HCT116 (cell line): ENCODE measurements around the gene TMEM150A. TPM values are rescaled to one million over a fixed set of nuclear protein-coding genes. Genes with fewer than 3 reads are reported as not detected.

Experiments used
- ATAC-seq: fragments of 200-7000 bp; cut with Tn5 transposase; 2 replicates; pipeline ENCODE4 v1.9.1; 2020; ENCODE audit warnings: mild to moderate bottlenecking, moderate library complexity
- BruUV-seq: library from RNA; stranded (reverse); fragments of 400-500 nt; replicated peaks from 2 replicates; lab custom pipeline; 2021; lab: Mats Ljungman, UMichigan
- CTCF ChIA-PET: fragments of 300-600 bp; sonication (Branson Sonifier 250); formaldehyde crosslinking; loops from one replicate; lab custom pipeline; 2021; ENCODE audit warnings: antibody characterized with exemption; lab: Charles Lee
- POLR2A ChIA-PET: fragments of 300-600, 350-600 bp; sonication (Branson Sonifier 250); formaldehyde crosslinking; loops from one replicate; lab custom pipeline; 2021; ENCODE audit warnings: antibody characterized with exemption; lab: Charles Lee
- RAD21 ChIA-PET, 2 experiments: fragments of 300-600 bp; sonication (Branson Sonifier 250); formaldehyde crosslinking; loops; one replicate each; lab custom pipeline; 2023; ENCODE audit warnings: low total read pairs in 2 of 2; ENCODE audit not compliant: uncharacterized antibody in 2 of 2, unreplicated experiment in 2 of 2, low non-redundant PET in 1 of 2; lab: Charles Lee
- DNase-seq: peaks from one replicate; pipeline ENCODE4 v3.0.0-alpha.2; 2010; ENCODE audit warnings: low read depth, low spot score
- H2AFZ ChIP-seq: fragments of 200-600 bp; shearing (Covaris generic), sonication (generic); 2 replicates; pipeline ENCODE4 v1.6.1; 2017; ENCODE audit warnings: low read depth, mixed run types, mixed read lengths, antibody characterized with exemption, low read length; ENCODE audit not compliant: poor library complexity, severe bottlenecking
- H3K27ac ChIP-seq: 2 replicates; pipeline ENCODE4 v1.5.1; 2012; ENCODE audit warnings: low read depth, low read length
- H3K27me3 ChIP-seq: fragments of 200-600 bp; sonication (generic); 2 replicates; pipeline ENCODE4 v1.6.1; 2016; ENCODE audit warnings: mixed run types, low read length, mixed read lengths; ENCODE audit not compliant: insufficient read depth
- H3K36me3 ChIP-seq, 2 experiments: fragments of 200-500 bp in 1 of 2; fragments of 200-600 bp in 1 of 2; sonication (Bioruptor generic) in 1 of 2; sonication (generic) in 1 of 2; 2 replicates each; pipeline versions ENCODE4 v1.5.1 to v1.6.1; 2014 to 2016; ENCODE audit warnings: low read length in 2 of 2, inconsistent platforms in 1 of 2, mixed read lengths in 1 of 2, mixed run types in 1 of 2; ENCODE audit not compliant: insufficient read depth in 2 of 2, control insufficient read depth in 1 of 2
- H3K4me1 ChIP-seq, 2 experiments: fragments of 200-600 bp in 1 of 2; sonication (generic) in 1 of 2; 2 replicates each; pipeline versions ENCODE4 v1.5.1 to v1.6.1; 2012 to 2017; ENCODE audit warnings: low read length in 2 of 2, inconsistent platforms in 1 of 2, mild to moderate bottlenecking in 1 of 2, mixed read lengths in 1 of 2, mixed run types in 1 of 2, moderate library complexity in 1 of 2; ENCODE audit not compliant: insufficient read depth in 2 of 2, control insufficient read depth in 1 of 2
- H3K4me2 ChIP-seq: fragments of 200-600 bp; sonication (generic); 2 replicates; pipeline ENCODE4 v1.6.1; 2017; ENCODE audit warnings: mixed run types, low read length, mixed read lengths
- H3K4me3 ChIP-seq, 2 experiments: fragments of 200-600 bp in 1 of 2; sonication (generic) in 1 of 2; replicated peaks in 1 of 2; 2 replicates each; pipeline ENCODE4 v1.5.1; 2011 to 2016; ENCODE audit warnings: low read length in 2 of 2, control low read depth in 1 of 2, low read depth in 1 of 2, mild to moderate bottlenecking in 1 of 2, mixed read lengths in 1 of 2, mixed run types in 1 of 2
- H3K79me2 ChIP-seq: fragments of 200-600 bp; sonication (generic); 2 replicates; pipeline ENCODE4 v1.6.1; 2017; ENCODE audit warnings: mild to moderate bottlenecking, mixed run types, low read length, moderate library complexity, mixed read lengths; ENCODE audit not compliant: insufficient read depth
- H3K9ac ChIP-seq: fragments of 200-600 bp; sonication (generic); 2 replicates; pipeline ENCODE4 v1.6.1; 2016; ENCODE audit warnings: low read length, mixed read lengths
- H3K9me2 ChIP-seq: fragments of 200-600 bp; sonication (generic), shearing (Covaris generic); 2 replicates; pipeline ENCODE4 v1.6.1; 2017; ENCODE audit warnings: mixed run types, mild to moderate bottlenecking, moderate library complexity; ENCODE audit not compliant: insufficient read depth
- H3K9me3 ChIP-seq, 2 experiments: fragments of 200-500 bp in 1 of 2; fragments of 200-600 bp in 1 of 2; sonication (Bioruptor generic) in 1 of 2; sonication (generic) in 1 of 2; 2 replicates each; pipeline ENCODE4 v1.6.1; 2014 to 2017; ENCODE audit warnings: low read length in 2 of 2, mixed read lengths in 2 of 2, inconsistent platforms in 1 of 2, low read depth in 1 of 2, mild to moderate bottlenecking in 1 of 2, mixed run types in 1 of 2, moderate library complexity in 1 of 2; ENCODE audit not compliant: control insufficient read depth in 1 of 2, insufficient read depth in 1 of 2
- H4K20me1 ChIP-seq: fragments of 200-600 bp; sonication (generic), shearing (Covaris generic); 2 replicates; pipeline ENCODE4 v1.6.1; 2017; ENCODE audit warnings: mixed run types, mild to moderate bottlenecking, moderate library complexity; ENCODE audit not compliant: insufficient read depth
- ATF3 ChIP-seq: IDR thresholded peaks from 2 replicates; pipeline ENCODE4 v1.6.1; 2012
- CBX3 ChIP-seq: IDR thresholded peaks from 2 replicates; pipeline ENCODE4 v1.6.1; 2012; ENCODE audit warnings: low read depth
- CEBPB ChIP-seq: IDR thresholded peaks from 2 replicates; pipeline ENCODE4 v1.6.1; 2012; ENCODE audit warnings: low read depth
- CTCF ChIP-seq, 3 experiments: fragments of 200-600 bp in 1 of 3; sonication (generic) in 1 of 3; IDR thresholded peaks in 2 of 3; conservative IDR thresholded peaks in 1 of 3; 2 replicates each; pipeline ENCODE4 v1.5.1; 2012 to 2017; ENCODE audit warnings: low read depth in 2 of 3, low read length in 2 of 3, antibody characterized with exemption in 1 of 3, borderline replicate concordance in 1 of 3, control low read depth in 1 of 3, mild to moderate bottlenecking in 1 of 3, mixed read lengths in 1 of 3, mixed run types in 1 of 3, moderate library complexity in 1 of 3; ENCODE audit not compliant: insufficient read depth in 1 of 3
- ELF1 ChIP-seq: IDR thresholded peaks from 2 replicates; pipeline ENCODE4 v1.6.1; 2012; ENCODE audit warnings: low read depth, borderline replicate concordance
- EZH2 ChIP-seq: fragments of 200-600 bp; sonication (generic); IDR thresholded peaks from 2 replicates; pipeline ENCODE4 v1.6.1; 2017; ENCODE audit warnings: antibody characterized with exemption, mixed run types
- EZH2phosphoT487 ChIP-seq: fragments of 200-600 bp; IDR thresholded peaks from 2 replicates; pipeline ENCODE4 v1.6.1; 2018; ENCODE audit warnings: antibody characterized with exemption, borderline replicate concordance
- FOSL1 ChIP-seq: IDR thresholded peaks from 2 replicates; pipeline ENCODE4 v1.6.1; 2012; ENCODE audit warnings: low read depth
- JUND ChIP-seq: IDR thresholded peaks from 2 replicates; pipeline ENCODE4 v1.6.1; 2012
- MAX ChIP-seq: IDR thresholded peaks from 2 replicates; pipeline ENCODE4 v1.6.1; 2012
- POLR2AphosphoS5 ChIP-seq: IDR thresholded peaks from 2 replicates; pipeline ENCODE4 v1.6.1; 2011; ENCODE audit warnings: mild to moderate bottlenecking, low read depth, low read length, moderate library complexity
- RAD21 ChIP-seq: IDR thresholded peaks from 2 replicates; pipeline ENCODE4 v1.6.1; 2012; ENCODE audit warnings: low read depth, mild to moderate bottlenecking
- REST ChIP-seq: IDR thresholded peaks from 2 replicates; pipeline ENCODE4 v1.6.1; 2012; ENCODE audit warnings: low read depth
- SIN3A ChIP-seq: IDR thresholded peaks from 2 replicates; pipeline ENCODE4 v1.6.1; 2012; ENCODE audit warnings: low read depth
- SRF ChIP-seq: IDR thresholded peaks from 2 replicates; pipeline ENCODE4 v1.6.1; 2012; ENCODE audit warnings: low read depth
- TCF7L2 ChIP-seq: IDR thresholded peaks from 2 replicates; pipeline ENCODE4 v1.7.0; 2011; ENCODE audit warnings: borderline replicate concordance, inconsistent platforms; ENCODE audit not compliant: insufficient read depth, insufficient read length; ENCODE audit errors: extremely low read depth
- YY1 ChIP-seq: IDR thresholded peaks from 2 replicates; pipeline ENCODE4 v1.6.1; 2011; ENCODE audit warnings: low read length, low read depth, moderate library complexity, mild to moderate bottlenecking; ENCODE audit not compliant: insufficient replicate concordance; ENCODE audit errors: extremely low read depth
- ZBTB33 ChIP-seq: IDR thresholded peaks from 2 replicates; pipeline ENCODE4 v1.6.1; 2011; ENCODE audit warnings: mild to moderate bottlenecking, low read length, moderate library complexity; ENCODE audit not compliant: insufficient replicate concordance; ENCODE audit errors: extremely low read depth
- ZFX ChIP-seq: fragments of 450-650 bp; IDR thresholded peaks from 2 replicates; pipeline ENCODE4 v1.6.1; 2017
- intact Hi-C: fragments of 100-400 bp; cut with micrococcal nuclease; formaldehyde crosslinking; loops from 2 replicates; pipeline ENCODE4 v1.10.0; 2022
- total RNA-seq: library from RNA; stranded (reverse); gene quantifications from one replicate; pipeline ENCODE4 v1.2.1, GENCODE V29; 2021; ENCODE audit not compliant: unreplicated experiment

TMEM150A gene
- total RNA-seq, 1 experiment from 2014 or later = 9.9 TPM

- DNase-seq = no peak
- H2AFZ ChIP-seq = no peak overlapping the region
- no peaks in the 10 kb centered on the region for H3K27me3 ChIP-seq
- no peaks in the 10 kb centered on the region for H3K9me3 ChIP-seq
- H3K9me2 ChIP-seq = no peaks in the 10 kb centered on the region
- ChIA-PET RAD21 (no interaction called here), POLR2A (interaction anchor here (0.8 to 1.1 kb wide), 3 partner anchors 10 to 12 kb away, joined by 3 read pairs; partner anchors contain the start of gene RNF181), CTCF (no interaction called here)
- TF ChIP-seq SRF (no peak), FOSL1 (no peak), ZBTB33 (no peak), EZH2phosphoT487 (no peak), SIN3A (no peak), REST (no peak), CBX3 (no peak), TCF7L2 (no peak), CTCF (IDR thresholded peaks at IDR 0.05 in 2 of 3, conservative IDR thresholded peaks at IDR 0.05 in 1 of 3; ENCODE audit: borderline replicate concordance in 1 of 3, insufficient read depth in 1 of 3, low read depth in 2 of 3, low read length in 2 of 3) (no peak), ZFX (no peak), POLR2AphosphoS5 (no peak), YY1 (no peak), RAD21 (no peak), EZH2 (no peak), MAX (no peak), JUND (no peak), ATF3 (no peak), CEBPB (no peak), ELF1 (no peak)
- no peak overlapping the region for H3K27ac ChIP-seq
- H3K79me2 ChIP-seq = no peaks in the 10 kb centered on the region
- H3K36me3 ChIP-seq = peaks cover 0 to 4% of the 10 kb centered on the region in 2 experiments; a peak in 2 of 4 replicates
- no peak overlapping the region for H3K9ac ChIP-seq
- no peaks in the 10 kb centered on the region for H4K20me1 ChIP-seq
- BruUV-seq = no TSS peak
- peaks cover 20 to 23% of the 10 kb centered on the region in 2 experiments for H3K4me1 ChIP-seq
- no peak overlapping the region for H3K4me2 ChIP-seq
- ATAC-seq = no peak
- intact Hi-C loops = no loop called here
- H3K4me3 ChIP-seq = no peak overlapping the region
Observed at GRCh38 chr2:85583667-85584353, 18.7 kb downstream of the TMEM150A start.
